SH-SY5Y (cell line): ENCODE data around the gene PTPRO.

Experiments
- GATA2 ChIP-seq: IDR thresholded peaks from 2 replicates; pipeline ENCODE4 v1.6.1; 2011; ENCODE audit warnings: mild to moderate bottlenecking, low read depth, low read length
- GATA3 ChIP-seq: IDR thresholded peaks from 2 replicates; pipeline ENCODE4 v1.6.1; 2011; ENCODE audit warnings: low read depth, mild to moderate bottlenecking, low read length, moderate library complexity

The PTPRO gene

DNA sequence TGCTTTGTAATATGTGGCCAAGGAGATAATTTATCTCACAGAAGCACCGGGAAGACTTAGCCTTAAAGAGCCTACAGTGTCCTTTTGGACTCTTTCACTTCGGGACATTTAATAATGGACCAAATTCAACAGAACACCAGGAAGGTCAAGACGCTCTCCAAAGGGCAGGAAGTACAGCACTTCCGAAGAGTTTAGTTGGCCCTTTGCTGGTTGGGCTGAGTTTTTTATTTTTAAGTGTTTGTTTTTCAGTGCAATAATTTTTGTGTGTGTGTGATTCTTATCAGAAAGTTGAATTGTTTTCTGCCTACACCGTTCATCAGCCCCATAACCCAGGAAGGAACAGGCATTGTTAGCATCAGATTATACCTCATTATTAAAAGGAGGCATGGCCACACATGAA is 273.9 kb downstream of the PTPRO start:
- TF ChIP-seq GATA2 (no peak), GATA3 (no peak)

DNA sequence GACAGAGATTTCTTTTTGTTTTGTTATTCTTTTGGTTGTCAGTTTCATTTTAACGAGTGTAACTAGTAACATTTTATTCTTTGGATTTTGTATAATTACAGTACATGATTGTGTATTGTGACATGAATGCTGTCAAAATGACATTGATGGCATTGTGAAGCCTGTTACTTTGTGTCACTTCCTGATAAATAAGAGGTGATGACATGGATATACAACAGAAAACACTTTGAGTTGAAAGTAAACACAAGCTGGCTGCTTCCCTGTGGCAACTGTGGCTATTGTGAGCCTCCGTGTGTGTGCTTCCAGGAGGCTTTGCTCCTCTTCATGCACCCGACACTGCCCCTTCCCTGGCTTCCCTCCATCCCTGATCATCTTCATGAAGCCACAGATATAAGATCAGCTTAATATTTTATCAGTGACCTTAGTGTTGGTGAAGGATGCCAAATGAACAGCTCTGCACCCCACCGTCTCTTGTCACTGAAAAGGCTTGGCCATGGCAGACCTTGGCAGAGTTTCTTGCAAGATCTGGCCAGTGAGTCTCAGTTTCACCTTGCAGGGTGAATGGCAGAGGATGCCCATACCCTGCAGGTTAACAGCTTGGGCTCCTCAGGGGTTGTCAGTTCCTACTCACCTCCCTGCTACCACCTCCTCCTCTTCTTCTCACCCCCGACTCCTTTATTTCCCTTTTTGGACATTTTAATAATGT is 275.0 kb downstream of the PTPRO start:
- TF ChIP-seq GATA3 (no peak), GATA2 (no peak)

DNA sequence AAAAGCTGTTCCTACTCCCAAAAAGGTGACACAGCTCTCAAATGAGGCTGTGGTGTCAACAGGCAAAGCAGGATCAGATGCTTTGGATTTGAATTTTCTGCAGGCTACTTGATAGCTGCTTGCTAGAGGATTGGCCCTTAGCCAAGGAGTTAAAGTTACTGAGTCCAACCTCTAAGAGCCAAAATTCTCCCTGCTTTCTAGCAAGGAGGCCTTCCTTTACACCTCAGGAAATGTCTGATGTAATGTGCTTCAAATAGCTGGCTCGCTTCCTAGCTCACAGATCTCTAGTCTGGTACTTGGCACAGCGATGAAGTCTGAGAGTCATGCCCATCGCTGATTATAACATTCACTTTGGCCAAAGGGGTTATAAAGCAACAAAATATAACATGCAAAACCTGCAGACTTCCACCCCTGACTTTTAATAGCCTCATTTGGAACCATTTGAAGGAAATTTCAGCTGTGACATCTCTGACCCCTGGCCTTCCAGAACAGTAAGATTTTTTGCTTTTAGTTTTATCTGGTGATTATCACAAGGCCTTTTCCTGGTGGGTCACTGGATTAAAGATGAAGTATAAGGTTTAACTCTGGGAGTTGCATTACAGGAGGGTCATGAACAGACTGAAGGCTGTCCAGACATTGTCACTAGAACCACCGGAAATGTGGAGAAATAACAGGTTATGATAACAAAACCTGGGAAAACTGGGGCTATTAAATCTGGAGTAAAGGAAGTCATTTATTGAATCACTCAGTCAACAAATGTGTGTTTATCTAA is 277.1 kb downstream of the PTPRO start:
- TF ChIP-seq GATA2, result no peak
- no peak for TF ChIP-seq GATA3

DNA sequence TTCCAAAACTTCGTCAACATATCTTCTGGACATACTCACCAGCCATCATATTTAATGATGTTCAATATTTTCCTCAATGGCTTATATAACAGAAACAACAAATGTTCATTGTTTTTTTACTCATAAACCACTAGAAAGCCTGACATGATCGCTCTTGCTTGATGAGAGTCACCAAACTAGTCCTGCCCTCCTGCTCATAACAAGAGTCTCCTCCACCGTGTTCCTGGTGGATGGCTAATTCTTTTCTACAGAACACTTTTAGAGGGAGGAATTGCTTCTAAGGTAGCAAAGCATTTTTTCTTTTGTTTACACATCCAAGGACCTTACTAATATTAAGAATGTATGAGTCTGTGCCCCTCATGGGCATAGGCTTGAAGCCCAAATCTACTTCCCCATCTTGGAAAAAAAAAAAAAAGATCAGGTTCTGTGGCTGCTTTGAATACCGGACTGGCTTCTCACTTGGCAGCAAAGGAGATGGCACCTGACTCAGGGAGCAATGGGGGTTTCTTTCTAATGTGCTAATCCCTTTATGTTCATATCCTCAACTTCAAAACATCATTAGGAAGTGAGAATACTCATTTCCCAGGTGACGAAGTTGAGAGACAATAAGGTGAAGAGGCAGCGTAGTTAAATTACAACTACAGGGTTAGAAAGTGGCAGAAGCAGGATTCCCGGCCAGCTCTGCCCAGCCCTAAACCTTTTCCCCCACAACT is 278.1 kb downstream of the PTPRO start:
- TF ChIP-seq GATA3 (no peak), GATA2 (no peak)

DNA sequence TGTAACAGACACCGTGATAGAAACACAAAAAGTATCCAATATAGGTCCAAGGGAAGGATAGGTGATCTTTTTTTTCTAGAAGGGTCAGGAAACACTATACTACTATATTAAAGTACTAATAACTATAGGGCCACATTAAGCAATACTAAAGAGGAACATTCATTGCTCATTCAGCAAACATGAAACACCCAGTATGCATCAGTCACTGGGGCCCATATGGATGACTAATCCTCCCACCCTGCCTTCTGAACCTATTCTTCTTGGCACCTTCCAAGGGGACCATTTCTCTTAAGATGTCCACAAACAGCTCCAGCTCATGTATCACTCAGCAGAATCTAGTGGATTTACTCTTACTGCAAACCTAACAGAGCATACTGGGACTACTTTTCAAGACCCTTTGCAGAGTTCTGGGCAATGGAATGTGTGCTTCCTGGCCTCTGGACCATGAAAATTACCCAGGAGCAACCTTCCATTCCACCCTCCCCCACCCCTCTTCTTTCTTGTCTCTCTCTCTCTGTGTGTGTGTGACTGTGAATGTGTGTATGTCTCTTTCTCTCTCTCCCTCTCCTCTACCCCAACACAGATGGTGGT is 279.0 kb downstream of the PTPRO start:
- no peak for TF ChIP-seq GATA2
- no peak for TF ChIP-seq GATA3

DNA sequence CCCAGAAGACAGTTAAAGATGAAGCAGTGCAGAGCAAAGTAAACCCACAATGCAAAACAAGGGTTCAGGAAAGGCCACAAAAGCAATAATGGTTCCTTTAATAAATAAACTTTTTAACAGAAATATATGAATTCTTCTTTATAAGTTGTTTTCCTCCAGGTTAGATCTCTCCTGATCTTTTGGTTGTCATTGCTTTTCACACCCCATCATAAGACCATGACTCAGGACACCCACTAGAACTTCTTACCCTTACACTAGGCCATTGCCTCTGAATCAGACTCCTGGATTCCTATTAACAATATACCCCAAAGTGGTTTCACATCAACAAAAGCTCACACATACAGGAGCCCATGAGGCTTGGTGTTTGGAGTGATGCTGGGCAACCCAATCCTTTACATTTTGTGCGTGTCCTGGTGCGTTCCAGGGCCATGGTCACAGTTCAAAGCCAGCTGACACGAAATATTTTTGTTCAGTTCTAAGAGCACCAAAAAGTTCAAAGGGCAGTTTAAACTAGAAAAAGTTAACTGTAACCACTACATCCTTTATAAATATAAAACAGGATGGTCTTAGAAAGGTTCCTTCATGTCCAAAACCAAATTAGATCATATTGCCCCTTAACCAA is 279.9 kb downstream of the PTPRO start:
- no peak for TF ChIP-seq GATA3
- TF ChIP-seq GATA2, result no peak

DNA sequence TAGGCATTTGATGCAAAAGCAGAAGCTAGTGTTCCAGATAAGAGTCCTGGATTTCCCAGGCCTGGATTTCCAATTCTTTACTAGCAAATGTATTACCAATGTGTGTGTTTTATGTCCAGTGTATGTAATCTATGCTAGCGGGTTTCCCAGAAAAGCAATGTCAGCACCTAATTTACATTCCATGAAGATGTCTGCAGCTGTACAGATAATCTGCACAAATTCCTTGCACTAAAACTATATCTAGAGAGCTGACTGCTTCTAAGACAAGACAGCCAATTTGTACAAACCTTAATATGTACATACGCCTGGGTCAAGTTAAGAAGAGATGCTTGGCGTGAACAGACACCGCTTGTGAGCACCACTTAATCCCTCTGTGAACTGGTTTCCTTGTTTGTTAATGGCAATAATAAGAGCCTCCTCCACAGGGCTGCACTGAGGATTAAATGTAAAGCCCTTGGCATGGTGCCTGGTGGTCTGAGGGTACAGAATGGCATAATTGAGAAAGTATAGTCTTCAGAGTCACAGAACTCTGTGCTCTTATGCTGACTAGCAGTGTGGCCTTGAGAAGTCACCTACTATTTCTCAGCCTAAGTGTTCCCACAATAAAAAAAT is 281.3 kb downstream of the PTPRO start:
- TF ChIP-seq GATA3 (no peak), GATA2 (no peak)

DNA sequence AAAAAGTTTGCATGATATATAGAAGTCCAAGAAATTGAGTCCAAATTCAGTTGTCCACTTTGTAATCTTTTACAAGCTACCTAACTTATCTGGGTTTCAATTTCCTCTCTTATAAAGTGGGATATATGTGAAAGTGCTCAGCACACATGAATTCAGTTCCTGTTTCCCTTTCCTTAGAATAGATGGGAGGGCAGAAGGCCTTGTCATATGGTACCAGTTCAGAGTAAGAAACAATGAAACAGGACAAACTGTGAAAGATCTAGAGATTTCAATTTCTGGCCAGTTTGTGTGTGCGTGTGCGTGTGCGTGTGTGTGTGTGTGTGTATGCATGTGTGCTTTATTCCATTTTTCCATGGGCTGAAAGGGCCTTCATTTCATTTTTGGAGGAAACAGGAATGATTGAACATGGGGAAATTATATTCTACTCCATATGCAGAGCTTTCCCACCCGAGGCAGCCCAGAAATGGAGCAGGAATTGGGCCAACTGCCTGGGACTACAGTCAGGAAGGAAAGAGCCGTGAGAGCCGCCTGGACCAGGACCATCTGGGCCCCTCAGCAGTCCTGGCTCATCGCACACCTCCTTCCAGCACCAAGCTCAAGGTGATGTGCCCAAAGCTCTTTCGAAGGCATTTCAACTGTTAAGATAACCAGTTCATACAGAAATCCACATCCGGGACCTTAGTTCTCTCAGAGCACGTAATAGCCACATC is 283.7 kb downstream of the PTPRO start:
- TF ChIP-seq GATA3 (no peak), GATA2 (no peak)

DNA sequence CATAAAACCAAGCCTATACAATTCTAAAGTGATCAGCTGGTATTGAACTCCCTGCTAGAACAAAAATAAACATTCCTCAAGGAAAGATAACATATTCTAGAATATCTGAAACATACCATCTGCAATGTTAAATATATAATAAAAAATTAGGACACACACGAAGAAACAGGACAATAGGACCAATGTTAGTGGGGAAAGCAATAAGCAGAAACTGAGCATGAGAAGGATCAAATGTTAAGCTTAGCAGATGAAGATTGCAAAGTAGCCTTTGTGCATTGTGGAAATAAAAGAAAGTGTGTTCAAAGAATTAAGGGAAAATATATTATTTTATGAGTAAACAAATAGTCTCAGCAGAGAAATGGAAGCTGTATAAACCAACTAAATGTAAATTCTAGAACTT is 286.1 kb downstream of the PTPRO start:
- TF ChIP-seq GATA3 (no peak), GATA2 (no peak)

DNA sequence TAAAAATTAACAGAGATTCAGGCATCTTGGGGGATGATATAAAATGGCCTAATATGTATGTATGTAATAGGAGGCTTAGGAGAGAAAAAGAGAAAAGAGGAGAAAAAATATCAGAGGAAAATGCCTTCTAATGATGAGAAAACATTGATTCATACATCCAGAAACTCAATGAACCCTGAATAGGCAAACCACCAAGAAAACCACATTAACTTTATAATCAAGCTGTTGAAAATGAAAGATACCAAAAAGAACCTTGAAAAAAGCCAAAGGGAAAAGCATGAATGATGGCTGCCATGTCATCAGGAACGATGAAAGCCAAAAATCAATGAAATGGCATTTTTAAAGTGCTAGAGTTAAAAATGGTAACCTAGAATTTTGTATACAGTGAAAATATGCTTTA is 286.6 kb downstream of the PTPRO start:
- no peak for TF ChIP-seq GATA2
- TF ChIP-seq GATA3, result no peak

DNA sequence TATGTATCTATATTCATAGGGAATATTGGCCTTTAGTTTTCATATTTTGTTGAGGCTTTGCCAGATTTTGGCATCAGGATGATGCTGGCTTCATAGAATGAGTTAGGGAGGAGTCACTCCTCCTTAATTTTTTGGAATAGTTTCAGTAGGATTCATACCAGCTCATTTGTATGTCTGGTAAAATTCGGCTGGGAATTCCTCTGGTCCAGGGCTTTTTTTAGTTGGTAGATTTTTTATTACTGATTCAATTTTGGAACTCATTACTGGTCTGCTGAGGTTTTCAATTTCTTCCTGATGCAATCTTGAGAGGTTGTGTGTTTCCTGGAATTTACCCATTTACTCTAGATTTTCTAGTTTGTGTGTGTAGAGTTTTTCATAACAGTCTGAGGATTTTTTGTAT is 291.7 kb downstream of the PTPRO start:
- TF ChIP-seq GATA2, result no peak
- TF ChIP-seq GATA3, result no peak

DNA sequence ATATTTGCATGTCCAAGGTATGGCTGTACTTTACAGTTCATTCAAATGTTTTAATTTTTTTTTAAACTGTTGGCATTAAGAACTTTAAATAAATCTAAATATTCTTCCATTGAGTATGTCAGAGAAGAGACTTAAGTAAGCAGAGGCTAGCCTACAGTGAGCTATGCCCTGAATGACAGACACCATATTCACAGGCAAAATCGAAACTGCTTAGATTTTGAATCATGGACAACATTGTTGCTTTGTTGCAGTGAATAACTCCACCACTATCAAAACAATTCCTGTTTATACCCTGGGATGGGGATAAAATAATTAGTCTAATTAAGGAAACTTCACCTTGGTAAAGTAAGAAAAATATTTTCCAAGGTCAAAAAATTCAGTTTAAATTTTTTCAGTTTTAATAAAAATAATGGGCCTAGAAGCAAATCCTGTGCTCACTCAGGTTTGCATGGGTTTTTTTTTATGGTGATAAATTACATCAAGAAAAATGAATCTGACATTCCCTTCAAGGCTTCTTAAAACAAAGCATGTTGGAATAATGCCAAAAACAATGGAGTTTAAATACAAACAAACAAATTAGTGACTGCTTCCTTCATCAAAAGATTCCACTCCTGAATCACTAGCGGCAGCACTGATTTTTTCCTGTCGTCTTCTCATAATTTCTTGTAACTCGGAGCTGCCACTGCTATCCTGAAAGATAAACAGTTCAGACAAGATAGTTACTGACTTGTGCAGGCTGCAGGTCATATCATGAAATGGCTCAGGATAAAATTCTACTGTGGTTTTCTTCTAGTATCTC is 298.6 kb downstream of the PTPRO start:
- TF ChIP-seq GATA2 (no peak), GATA3 (no peak)

DNA sequence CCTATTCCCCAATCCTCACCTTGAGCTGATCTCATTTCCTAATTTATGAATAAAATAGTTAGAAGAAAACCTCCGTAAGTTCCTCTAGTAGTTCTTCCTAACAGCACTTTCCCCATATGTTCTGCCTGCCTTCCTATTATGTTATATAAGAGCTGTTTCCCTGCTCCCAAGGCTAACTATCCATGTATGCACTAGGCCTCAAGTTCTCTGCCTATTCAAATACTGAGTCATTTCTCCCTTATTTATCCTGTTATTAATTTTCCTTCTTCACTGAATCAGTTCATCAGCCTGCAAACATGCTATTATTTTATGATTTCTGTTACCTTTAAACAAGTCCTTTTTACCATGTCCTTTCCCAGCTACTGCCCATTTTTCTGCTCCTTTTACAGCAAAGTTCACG is 302.8 kb downstream of the PTPRO start:
- TF ChIP-seq GATA2, result no peak
- TF ChIP-seq GATA3, result no peak
